Fibroblast of lung (primary cell): Measurements from ENCODE around the gene PSMD13. TPM values are rescaled to one million over a fixed set of nuclear protein-coding genes. Genes with fewer than 3 reads are reported as not detected.

Experiments
- DNase-seq, 2 donors: peaks; one replicate each; pipeline versions ENCODE4 v3.0.0 to v3.0.0-alpha.2; 2010; ENCODE audit warnings: low read depth in 2 of 2
- H2AFZ ChIP-seq: 2 replicates; pipeline ENCODE4 v1.5.1; 2012; ENCODE audit warnings: low read length, control low read depth, inconsistent platforms
- H3K27ac ChIP-seq: 2 replicates; pipeline ENCODE4 v1.5.1; 2011; ENCODE audit warnings: low read length, control low read depth; ENCODE audit not compliant: insufficient read depth
- H3K27me3 ChIP-seq: 2 replicates; pipeline ENCODE4 v1.5.1; 2011; ENCODE audit warnings: mild to moderate bottlenecking, low read length; ENCODE audit not compliant: control insufficient read depth, insufficient read depth
- H3K36me3 ChIP-seq: 2 replicates; pipeline ENCODE4 v1.5.1; 2011; ENCODE audit warnings: low read length; ENCODE audit not compliant: control insufficient read depth, insufficient read depth
- H3K4me1 ChIP-seq: 2 replicates; pipeline ENCODE4 v1.5.1; 2011; ENCODE audit warnings: low read length; ENCODE audit not compliant: control insufficient read depth, insufficient read depth; ENCODE audit errors: extremely low read depth
- H3K4me2 ChIP-seq: 2 replicates; pipeline ENCODE4 v1.5.1; 2011; ENCODE audit warnings: low read length, control low read depth; ENCODE audit not compliant: insufficient read depth; ENCODE audit errors: extremely low read depth
- H3K4me3 ChIP-seq, 4 experiments: fragments of 200-600 bp in 1 of 4; sonication (generic) in 1 of 4; replicated peaks in 1 of 4; 2 replicates each; pipeline ENCODE4 v1.5.1; 2011 to 2016; ENCODE audit warnings: low read length in 4 of 4, low read depth in 3 of 4, mild to moderate bottlenecking in 3 of 4, control low read depth in 2 of 4, inconsistent platforms in 1 of 4, mixed read lengths in 1 of 4; ENCODE audit not compliant: insufficient read depth in 1 of 4; ENCODE audit errors: control extremely low read depth in 1 of 4
- H3K79me2 ChIP-seq: 2 replicates; pipeline ENCODE4 v1.5.1; 2012; ENCODE audit warnings: mild to moderate bottlenecking, low read length, inconsistent platforms; ENCODE audit not compliant: control insufficient read depth, insufficient read depth
- H3K9ac ChIP-seq: 2 replicates; pipeline ENCODE4 v1.5.1; 2011; ENCODE audit warnings: mild to moderate bottlenecking, low read length, control low read depth; ENCODE audit not compliant: insufficient read depth
- H3K9me3 ChIP-seq: 2 replicates; pipeline ENCODE4 v1.5.1; 2012; ENCODE audit warnings: low read depth, low read length; ENCODE audit not compliant: control insufficient read depth, insufficient read depth
- H4K20me1 ChIP-seq: 2 replicates; pipeline ENCODE4 v1.5.1; 2011; ENCODE audit warnings: low read length; ENCODE audit not compliant: control insufficient read depth, insufficient read depth; ENCODE audit errors: extremely low read depth
- EZH2 ChIP-seq: IDR thresholded peaks from 2 replicates; pipeline ENCODE4 v1.5.1; 2012; ENCODE audit warnings: low read length, control low read depth, mild to moderate bottlenecking; ENCODE audit errors: missing control alignments
- polyA plus RNA-seq, 2 donors: library from polyadenylated mRNA; depleted of rRNA in 1 of 2; stranded (reverse) in 1 of 2; unstranded in 1 of 2; fragments of >200 nt; gene quantifications; 2 replicates each; pipeline ENCODE4 v1.2.1, GENCODE V29; 2011 to 2012; ENCODE audit warnings: missing spikeins in 1 of 2
- total RNA-seq: library from RNA; depleted of rRNA; stranded (reverse); fragments of >200 nt; gene quantifications from 2 replicates; pipeline ENCODE4 v1.2.1, GENCODE V29; 2014
- TF ChIP-seq, protein P1 (sequence below), 2 donors: IDR thresholded peaks in 1 of 2; conservative IDR thresholded peaks in 1 of 2; 1 replicate in 1 of 2; 2 replicates in 1 of 2; pipeline ENCODE4 v1.5.1; 2011 to 2012; ENCODE audit warnings: low read length in 2 of 2, control low read depth in 1 of 2, inconsistent platforms in 1 of 2, low read depth in 1 of 2, mild to moderate bottlenecking in 1 of 2

The PSMD13 gene
- total and polyA plus RNA-seq, 2 donors (not counting 1 experiment from before 2014, with no cell fraction given): 106 to 147 TPM

DNA sequence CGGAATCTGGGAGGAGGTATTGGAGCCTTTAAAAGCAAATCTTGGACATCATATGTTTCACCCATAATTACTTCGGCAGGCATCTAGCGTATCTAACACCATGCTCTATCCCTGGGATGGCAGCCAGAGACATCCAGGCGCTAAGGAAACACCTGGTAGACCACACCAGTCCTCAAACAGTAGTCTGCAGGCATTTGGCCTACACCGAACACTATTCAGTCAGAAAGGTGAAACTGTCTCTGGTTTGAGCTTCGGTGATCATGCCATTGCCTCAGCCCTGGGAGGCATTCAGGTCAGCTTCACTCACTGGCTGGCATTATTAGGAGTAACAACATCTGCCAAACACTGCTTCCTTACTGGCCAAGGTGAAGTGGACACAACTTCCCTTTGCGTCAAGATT is 12.4 kb upstream of the PSMD13 start:
- Histone ChIP-seq H3K4me2 (no peak overlapping the region), H3K4me1 (peaks cover 10% of the 10 kb centered on the region), H3K27ac (no peak overlapping the region), H4K20me1 (no peaks in the 10 kb centered on the region), H3K36me3 (peaks cover 1% of the 10 kb centered on the region), H2AFZ (no peak overlapping the region), H3K9ac (no peak overlapping the region), H3K27me3 (no peaks in the 10 kb centered on the region), H3K9me3 (no peaks in the 10 kb centered on the region), H3K4me3 (no peak overlapping the region), H3K79me2 (no peaks in the 10 kb centered on the region)
- TF ChIP-seq, protein P1, sequence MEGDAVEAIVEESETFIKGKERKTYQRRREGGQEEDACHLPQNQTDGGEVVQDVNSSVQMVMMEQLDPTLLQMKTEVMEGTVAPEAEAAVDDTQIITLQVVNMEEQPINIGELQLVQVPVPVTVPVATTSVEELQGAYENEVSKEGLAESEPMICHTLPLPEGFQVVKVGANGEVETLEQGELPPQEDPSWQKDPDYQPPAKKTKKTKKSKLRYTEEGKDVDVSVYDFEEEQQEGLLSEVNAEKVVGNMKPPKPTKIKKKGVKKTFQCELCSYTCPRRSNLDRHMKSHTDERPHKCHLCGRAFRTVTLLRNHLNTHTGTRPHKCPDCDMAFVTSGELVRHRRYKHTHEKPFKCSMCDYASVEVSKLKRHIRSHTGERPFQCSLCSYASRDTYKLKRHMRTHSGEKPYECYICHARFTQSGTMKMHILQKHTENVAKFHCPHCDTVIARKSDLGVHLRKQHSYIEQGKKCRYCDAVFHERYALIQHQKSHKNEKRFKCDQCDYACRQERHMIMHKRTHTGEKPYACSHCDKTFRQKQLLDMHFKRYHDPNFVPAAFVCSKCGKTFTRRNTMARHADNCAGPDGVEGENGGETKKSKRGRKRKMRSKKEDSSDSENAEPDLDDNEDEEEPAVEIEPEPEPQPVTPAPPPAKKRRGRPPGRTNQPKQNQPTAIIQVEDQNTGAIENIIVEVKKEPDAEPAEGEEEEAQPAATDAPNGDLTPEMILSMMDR (conservative IDR thresholded peaks at IDR 0.05 in 1 of 2, IDR thresholded peaks at IDR 0.05 in 1 of 2; ENCODE audit: low read depth in 1 of 2, low read length in 2 of 2): no peak
- TF ChIP-seq EZH2: no peak
- no peak for DNase-seq

DNA sequence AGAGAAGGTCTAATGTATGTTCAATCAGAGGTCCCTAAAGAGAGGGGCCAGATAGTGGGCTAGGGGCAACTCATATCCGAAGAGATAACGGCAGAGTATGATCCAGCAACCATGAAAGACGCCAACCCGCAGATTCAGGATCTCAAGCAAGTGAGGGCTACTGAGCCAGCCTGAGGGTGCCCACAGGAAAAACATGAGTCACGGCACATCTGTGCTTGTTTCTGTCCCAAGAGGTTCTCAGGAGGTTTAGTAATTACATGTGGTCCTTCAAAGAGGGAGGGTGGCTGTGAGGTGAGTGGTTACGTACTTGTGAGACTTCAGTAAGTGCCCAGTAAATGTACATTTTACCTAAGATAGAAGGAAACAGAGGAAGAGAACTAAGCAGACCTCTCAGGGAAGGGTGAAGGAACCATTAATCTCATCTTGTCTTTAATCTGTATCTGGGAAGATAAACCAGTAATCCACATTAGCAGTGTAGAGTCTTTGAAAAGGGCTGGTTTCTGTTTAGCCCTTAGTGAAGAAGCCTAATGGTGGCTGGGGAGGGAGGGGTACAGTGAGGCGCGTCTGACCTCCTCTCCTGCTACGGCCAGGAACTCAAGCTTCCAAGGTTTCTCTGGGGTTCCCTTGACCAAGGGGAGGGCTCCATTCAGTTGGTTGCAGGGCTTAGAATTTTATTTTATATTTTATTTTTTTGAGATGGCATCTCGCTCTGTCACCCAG is 10.9 kb upstream of the PSMD13 start:
- Histone ChIP-seq H3K4me2 (no peak overlapping the region), H3K36me3 (peaks cover 1% of the 10 kb centered on the region), H3K4me3 (no peak overlapping the region), H3K4me1 (peaks cover 10% of the 10 kb centered on the region), H2AFZ (no peak overlapping the region), H4K20me1 (no peaks in the 10 kb centered on the region), H3K27ac (no peak overlapping the region), H3K27me3 (no peaks in the 10 kb centered on the region), H3K9me3 (no peaks in the 10 kb centered on the region), H3K79me2 (no peaks in the 10 kb centered on the region), H3K9ac (no peak overlapping the region)
- TF ChIP-seq, protein P1 (conservative IDR thresholded peaks at IDR 0.05 in 1 of 2, IDR thresholded peaks at IDR 0.05 in 1 of 2; ENCODE audit: low read depth in 1 of 2, low read length in 2 of 2): no peak
- no peak for TF ChIP-seq EZH2
- DNase-seq: peak in 1 of 2 donors; percentile 52

DNA sequence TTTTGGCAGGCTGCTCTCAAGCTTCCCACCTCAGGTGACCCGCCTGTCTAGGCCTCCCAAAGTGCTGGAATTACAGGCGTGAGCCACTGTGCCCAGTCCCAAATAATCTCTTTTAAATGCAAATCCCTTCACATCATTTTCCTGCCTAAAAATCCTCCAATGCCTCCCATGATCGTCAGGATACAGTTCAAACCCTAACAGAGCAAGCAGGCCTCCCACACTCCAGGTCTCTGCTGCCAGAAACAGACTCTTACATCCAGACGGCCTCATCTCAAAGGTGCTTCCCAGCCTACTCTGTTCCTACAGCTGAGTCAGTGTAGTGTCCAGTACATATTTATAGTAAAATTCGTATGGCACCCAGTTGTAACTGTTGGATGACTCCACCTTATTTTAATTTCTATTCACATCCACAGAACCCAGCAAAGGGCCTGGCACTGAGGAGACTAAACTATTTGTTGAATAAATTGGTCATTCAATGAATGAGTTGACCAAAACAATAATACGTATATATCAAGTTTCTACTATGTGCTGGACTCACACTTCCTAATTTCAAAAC is 8.9 kb upstream of the PSMD13 start:
- Histone ChIP-seq H3K79me2 (no peaks in the 10 kb centered on the region), H3K27me3 (no peaks in the 10 kb centered on the region), H2AFZ (no peak overlapping the region), H3K27ac (no peak overlapping the region), H3K36me3 (no peaks in the 10 kb centered on the region), H3K4me3 (no peak overlapping the region), H3K9ac (no peak overlapping the region), H3K4me2 (no peak overlapping the region), H3K9me3 (no peaks in the 10 kb centered on the region), H3K4me1 (peaks cover 5% of the 10 kb centered on the region), H4K20me1 (no peaks in the 10 kb centered on the region)
- DNase-seq: no peak
- TF ChIP-seq EZH2: no peak
